ENCODE data around the gene PSMD8.

Gene PSMD8

DNA sequence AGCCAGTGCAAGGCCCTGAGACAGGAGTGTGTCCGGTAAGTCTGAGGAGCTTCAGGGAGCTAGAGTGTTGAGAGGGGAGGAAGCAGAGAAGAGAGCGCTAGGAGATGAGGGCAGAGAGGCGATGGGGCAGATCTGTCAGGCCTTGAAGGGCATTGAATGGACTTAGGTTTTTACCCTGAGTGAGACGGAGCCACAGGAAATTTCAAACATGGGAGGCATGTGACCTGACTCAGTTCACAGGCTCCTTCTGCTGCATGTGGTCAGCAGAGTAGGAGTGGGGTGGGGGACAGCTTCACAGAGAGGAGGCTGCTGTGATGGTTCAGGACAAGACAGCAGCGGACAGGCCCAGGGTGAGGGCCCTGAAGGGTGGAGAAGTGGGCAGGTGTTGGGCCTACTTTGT, 26.0 kb downstream of the PSMD8 start:
- no peak for TF ChIP-seq CTCF (IDR thresholded peaks at IDR 0.05; ENCODE audit: extremely low read depth, insufficient read depth, missing control alignments)
- in situ Hi-C loops (cut with MboI; ENCODE audit: low pct_unique_long_range_greater_than_20kb, low sequenced_read_pairs, unreplicated experiment): loop anchor here (25.0 kb wide), 1 partner anchor 537 kb away; the partner anchor contains the start of genes MRPS12 and SARS2
- no peak for DNase-seq (ENCODE audit: low spot score)

- no peak for DNase-seq (ENCODE audit: low spot score)
- in situ Hi-C loops (cut with MboI; ENCODE audit: low pct_unique_long_range_greater_than_20kb, low sequenced_read_pairs, unreplicated experiment): loop anchor here (25.0 kb wide), 1 partner anchor 536 kb away; the partner anchor contains the start of genes MRPS12 and SARS2
- no peak for TF ChIP-seq CTCF (IDR thresholded peaks at IDR 0.05; ENCODE audit: extremely low read depth, insufficient read depth, missing control alignments)
Measured at GRCh38 chr19:38401148-38401547, 26.8 kb downstream of the PSMD8 start.

- TF ChIP-seq CTCF (IDR thresholded peaks at IDR 0.05; ENCODE audit: extremely low read depth, insufficient read depth, missing control alignments): peak; percentile 13
- in situ Hi-C loops (cut with MboI; ENCODE audit: low pct_unique_long_range_greater_than_20kb, low sequenced_read_pairs, unreplicated experiment): loop anchor here (25.0 kb wide), 1 partner anchor 535 kb away; the partner anchor contains the start of genes MRPS12 and SARS2
- no peak for DNase-seq (ENCODE audit: low spot score)
Measured at GRCh38 chr19:38402623-38402966, 28.2 kb downstream of the PSMD8 start.

DNA sequence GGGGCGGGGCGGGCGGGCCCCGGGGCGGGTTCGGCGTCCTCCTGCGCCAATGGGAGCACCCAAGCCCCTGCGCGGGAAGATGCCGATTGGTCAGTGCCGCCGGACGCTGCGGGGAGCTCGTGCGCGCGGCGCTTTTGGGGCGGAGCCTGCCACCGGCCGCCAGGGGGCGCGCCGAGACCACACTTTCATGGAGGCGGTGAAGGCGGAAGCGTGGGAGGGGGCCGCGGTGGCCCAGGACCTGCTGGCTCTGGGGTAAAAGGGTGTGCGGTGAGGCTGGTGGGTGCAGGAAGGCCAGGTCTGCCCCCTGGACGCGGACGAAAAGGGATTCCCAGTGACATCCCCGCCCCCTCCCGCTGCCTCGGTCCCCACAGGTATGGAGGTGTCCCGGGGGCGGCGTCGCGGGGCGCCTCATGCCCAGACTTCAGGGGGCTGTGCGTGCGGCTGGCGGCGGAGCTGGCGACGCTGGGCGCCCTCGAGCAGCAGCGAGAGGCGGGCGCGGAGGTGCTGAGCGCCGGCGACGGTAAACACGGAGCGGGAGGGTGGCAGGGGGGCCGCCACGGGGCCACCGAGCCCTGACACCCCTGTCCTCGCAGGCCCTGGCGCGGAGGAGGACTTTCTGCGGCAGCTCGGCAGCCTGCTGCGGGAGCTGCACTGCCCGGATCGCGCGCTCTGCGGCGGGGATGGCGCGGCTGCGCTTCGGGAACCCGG, 28.8 kb downstream of the PSMD8 start, which contains the start of gene FAM98C:
TSS of gene FAM98C (plus strand) at position 127 of the 708 bp plus-strand sequence. CDS start at position 188, 61 bp downstream.
- DNase-seq (ENCODE audit: low spot score): peak; percentile 100
- in situ Hi-C loops (cut with MboI; ENCODE audit: low pct_unique_long_range_greater_than_20kb, low sequenced_read_pairs, unreplicated experiment): loop anchor here (25.0 kb wide), 1 partner anchor 534 kb away; the partner anchor contains the start of genes MRPS12 and SARS2
- TF ChIP-seq CTCF (IDR thresholded peaks at IDR 0.05; ENCODE audit: extremely low read depth, insufficient read depth, missing control alignments): peak; percentile 96

DNA sequence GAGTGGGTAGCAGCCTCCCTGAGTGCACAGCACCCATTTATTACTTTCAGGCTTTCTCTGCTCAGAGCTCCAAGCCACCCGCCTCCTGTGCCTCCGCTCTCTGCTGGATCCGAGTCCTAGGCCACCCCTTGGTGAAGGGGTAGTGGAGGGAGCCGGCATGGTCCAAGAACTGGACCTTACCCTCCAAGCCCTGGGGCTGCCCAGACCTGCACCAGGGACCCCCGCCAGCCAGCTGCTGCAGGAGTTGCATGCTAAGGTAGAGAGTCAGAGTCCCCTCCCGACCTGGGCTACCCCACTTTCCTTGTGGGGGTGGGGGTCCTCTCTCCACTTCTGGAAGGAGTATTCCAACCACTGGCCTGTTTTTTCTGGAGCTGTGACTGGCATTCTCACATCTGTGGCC, 30.5 kb downstream of the PSMD8 start:
- no peak for DNase-seq (ENCODE audit: low spot score)
- in situ Hi-C loops (cut with MboI; ENCODE audit: low pct_unique_long_range_greater_than_20kb, low sequenced_read_pairs, unreplicated experiment): loop anchor here (25.0 kb wide), 1 partner anchor 532 kb away; the partner anchor contains the start of genes MRPS12 and SARS2
- no peak for TF ChIP-seq CTCF (IDR thresholded peaks at IDR 0.05; ENCODE audit: extremely low read depth, insufficient read depth, missing control alignments)

DNA sequence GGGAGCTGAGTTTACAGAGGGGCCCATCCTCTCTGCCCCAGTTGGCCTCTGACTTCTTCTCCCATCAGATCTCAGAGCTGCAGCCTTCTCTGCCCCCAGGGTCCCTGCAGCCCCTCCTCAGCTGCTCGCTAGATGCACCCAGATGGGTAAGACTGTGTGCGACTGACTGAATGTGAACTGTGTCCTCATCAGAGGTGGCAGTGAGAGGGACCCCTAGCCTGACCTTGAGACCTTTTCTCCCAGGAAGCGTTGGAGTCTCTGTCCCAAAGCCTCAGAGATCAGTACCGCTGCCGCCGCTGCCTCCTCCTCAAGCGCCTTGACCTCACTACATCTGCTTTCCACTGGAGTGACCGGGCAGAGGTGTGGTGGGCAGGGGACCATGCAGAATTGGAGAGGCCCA, 30.9 kb downstream of the PSMD8 start:
- in situ Hi-C loops (cut with MboI; ENCODE audit: low pct_unique_long_range_greater_than_20kb, low sequenced_read_pairs, unreplicated experiment): loop anchor here (25.0 kb wide), 1 partner anchor 532 kb away; the partner anchor contains the start of genes MRPS12 and SARS2
- no peak for DNase-seq (ENCODE audit: low spot score)
- TF ChIP-seq CTCF (IDR thresholded peaks at IDR 0.05; ENCODE audit: extremely low read depth, insufficient read depth, missing control alignments): no peak
